Activated naive CD8-positive, alpha-beta T cell treated with anti-CD3 and anti-CD28 coated beads, Interleukin-2, amount 10 ng/mL, durations not matched to agents 7 days and 5 days (primary cell): ENCODE data around the gene TMEM151B. TPM values are rescaled to one million over a fixed set of nuclear protein-coding genes. Genes with fewer than 3 reads are reported as not detected.
A peak's percentile ranks its signal among the peaks of the same experiment; 100 is the strongest.
"Not testable (repeated sequence)": the region's sequence is repeated elsewhere in the genome, so short reads cannot be mapped to it uniquely, and the experiment has no call there.

Experiments used
- ATAC-seq: fragments of 150-1000 bp; cut with Tn5 transposase; one replicate; pipeline ENCODE4 v1.10.0; 2021; ENCODE audit warnings: low read depth, moderate library complexity
- POLR2A ChIA-PET: fragments of 350-600 bp; sonication (Branson Sonifier 250); formaldehyde crosslinking; loops from one replicate; lab custom pipeline; 2021; ENCODE audit warnings: antibody characterized with exemption; lab: Charles Lee
- DNase-seq: peaks from one replicate; pipeline ENCODE4 v3.0.0; 2021
- H3K27ac Mint-ChIP-seq: one replicate; pipeline ENCODE4 v1.8.0; 2022; ENCODE audit warnings: mild to moderate bottlenecking, mixed read lengths
- H3K27me3 Mint-ChIP-seq: one replicate; pipeline ENCODE4 v1.8.0; 2022; ENCODE audit warnings: mild to moderate bottlenecking, moderate library complexity, mixed read lengths
- H3K36me3 Mint-ChIP-seq: one replicate; pipeline ENCODE4 v1.8.0; 2021; ENCODE audit warnings: mild to moderate bottlenecking, mixed read lengths
- H3K4me1 Mint-ChIP-seq: one replicate; pipeline ENCODE4 v1.8.0; 2021; ENCODE audit warnings: mixed read lengths
- H3K4me3 Mint-ChIP-seq: one replicate; pipeline ENCODE4 v1.8.0; 2022; ENCODE audit warnings: mild to moderate bottlenecking, moderate library complexity, mixed read lengths
- H3K9me3 Mint-ChIP-seq: one replicate; pipeline ENCODE4 v1.8.0; 2021; ENCODE audit warnings: mixed read lengths
- total RNA-seq, 2 experiments: library from RNA; stranded (reverse); gene quantifications; one replicate each; pipeline ENCODE4 v1.2.3, GENCODE V29; 2021

Gene TMEM151B
- total RNA-seq, 2 experiments from 2014 or later, result not detected

GRCh38 chr6:44227148-44227793 is 43.0 kb upstream of the TMEM151B start:
- no peaks in the 10 kb centered on the region for H3K9me3 Mint-ChIP-seq
- H3K27me3 Mint-ChIP-seq, result no peaks in the 10 kb centered on the region
- peaks cover 29% of the 10 kb centered on the region for H3K4me1 Mint-ChIP-seq
- peaks cover 5% of the 10 kb centered on the region for H3K36me3 Mint-ChIP-seq
- no peak for DNase-seq
- peak overlapping the region; percentile 30 for H3K27ac Mint-ChIP-seq
- no peak overlapping the region for H3K4me3 Mint-ChIP-seq
- POLR2A ChIA-PET, result no interaction called here
- no peak for ATAC-seq

GRCh38 chr6:44228031-44228430 is 42.2 kb upstream of the TMEM151B start:
- H3K27ac Mint-ChIP-seq, result no peak overlapping the region
- peaks cover 24% of the 10 kb centered on the region for H3K4me1 Mint-ChIP-seq
- H3K4me3 Mint-ChIP-seq, result no peak overlapping the region
- POLR2A ChIA-PET, result interaction anchor here (1.1 kb wide), 1 partner anchor 28 kb away, joined by 3 read pairs; no protein-coding TSS in a partner anchor
- H3K36me3 Mint-ChIP-seq, result peaks cover 5% of the 10 kb centered on the region
- DNase-seq, result no peak
- no peaks in the 10 kb centered on the region for H3K27me3 Mint-ChIP-seq
- ATAC-seq, result no peak
- H3K9me3 Mint-ChIP-seq, result no peaks in the 10 kb centered on the region

GRCh38 chr6:44228433-44228832 is 41.8 kb upstream of the TMEM151B start:
- Mint-ChIP-seq H3K27me3 (no peaks in the 10 kb centered on the region), H3K9me3 (no peaks in the 10 kb centered on the region), H3K27ac (no peak overlapping the region), H3K4me3 (no peak overlapping the region), H3K36me3 (peaks cover 5% of the 10 kb centered on the region), H3K4me1 (peaks cover 23% of the 10 kb centered on the region)
- POLR2A ChIA-PET, result interaction anchor here (1.1 kb wide), 1 partner anchor 28 kb away, joined by 3 read pairs; no protein-coding TSS in a partner anchor
- DNase-seq, result no peak
- ATAC-seq, result no peak

- Mint-ChIP-seq H3K36me3 (peaks cover 5% of the 10 kb centered on the region), H3K27me3 (no peaks in the 10 kb centered on the region), H3K9me3 (no peaks in the 10 kb centered on the region), H3K4me3 (no peak overlapping the region), H3K4me1 (peaks cover 26% of the 10 kb centered on the region), H3K27ac (no peak overlapping the region)
- POLR2A ChIA-PET, result interaction anchor here (1.1 kb wide), 1 partner anchor 28 kb away, joined by 3 read pairs; no protein-coding TSS in a partner anchor
- ATAC-seq (no peak), DNase-seq (no peak)
Observed at GRCh38 chr6:44228836-44229235, 41.4 kb upstream of the TMEM151B start.

GRCh38 chr6:44229376-44230033 is 40.7 kb upstream of the TMEM151B start:
- Mint-ChIP-seq H3K27me3 (no peaks in the 10 kb centered on the region), H3K27ac (no peak overlapping the region), H3K9me3 (no peaks in the 10 kb centered on the region), H3K36me3 (peaks cover 5% of the 10 kb centered on the region), H3K4me3 (no peak overlapping the region), H3K4me1 (peaks cover 21% of the 10 kb centered on the region)
- DNase-seq (no peak), ATAC-seq (no peak)
- POLR2A ChIA-PET, result interaction anchor here (0.6 to 0.8 kb wide), 2 partner anchors 12 to 18 kb away, joined by 4 to 6 read pairs; partner anchors contain the start of gene HSP90AB1

GRCh38 chr6:44230034-44230675 is 40.1 kb upstream of the TMEM151B start:
- ATAC-seq (no peak), DNase-seq (no peak)
- H3K9me3 Mint-ChIP-seq, result no peaks in the 10 kb centered on the region
- no peak overlapping the region for H3K4me3 Mint-ChIP-seq
- no peak overlapping the region for H3K27ac Mint-ChIP-seq
- H3K36me3 Mint-ChIP-seq, result peaks cover 5% of the 10 kb centered on the region
- peaks cover 18% of the 10 kb centered on the region for H3K4me1 Mint-ChIP-seq
- no peaks in the 10 kb centered on the region for H3K27me3 Mint-ChIP-seq
- POLR2A ChIA-PET, result interaction anchor here (0.6 to 0.8 kb wide), 3 partner anchors 12 to 35 kb away, joined by 4 to 6 read pairs (median 4); partner anchors contain the start of gene HSP90AB1

GRCh38 chr6:44231426-44231825 is 38.8 kb upstream of the TMEM151B start:
- H3K27me3 Mint-ChIP-seq, DNase-seq, H3K9me3 Mint-ChIP-seq, H3K36me3 Mint-ChIP-seq, H3K27ac Mint-ChIP-seq, ATAC-seq, POLR2A ChIA-PET, H3K4me3 Mint-ChIP-seq: not testable (repeated sequence)
- H3K4me1 Mint-ChIP-seq, result peaks cover 12% of the 10 kb centered on the region

- ATAC-seq, result no peak
- Mint-ChIP-seq H3K27ac (peak overlapping the region; percentile 78), H3K9me3 (no peaks in the 10 kb centered on the region), H3K27me3 (no peaks in the 10 kb centered on the region), H3K4me3 (no peak overlapping the region), H3K4me1 (peaks cover 13% of the 10 kb centered on the region), H3K36me3 (peaks cover 5% of the 10 kb centered on the region)
- POLR2A ChIA-PET, result no interaction called here
- DNase-seq, result no peak
Observed at GRCh38 chr6:44232676-44233566, 37.3 kb upstream of the TMEM151B start.

GRCh38 chr6:44233567-44234100 is 36.6 kb upstream of the TMEM151B start:
- Mint-ChIP-seq H3K27me3 (no peaks in the 10 kb centered on the region), H3K36me3 (peaks cover 5% of the 10 kb centered on the region), H3K27ac (peak overlapping the region; percentile 78), H3K4me3 (no peak overlapping the region), H3K4me1 (peaks cover 16% of the 10 kb centered on the region), H3K9me3 (no peaks in the 10 kb centered on the region)
- DNase-seq, result no peak
- no peak for ATAC-seq
- POLR2A ChIA-PET, result interaction anchor here (0.7 to 2.1 kb wide), 3 partner anchors 9 to 14 kb away, joined by 5 to 14 read pairs (median 8); partner anchors contain the start of genes HSP90AB1 and SLC29A1

GRCh38 chr6:44234101-44235025 is 35.9 kb upstream of the TMEM151B start:
- DNase-seq (no peak), ATAC-seq (no peak)
- POLR2A ChIA-PET, result interaction anchor here (0.6 to 2.1 kb wide), 7 partner anchors 8 to 165 kb away, joined by 3 to 14 read pairs (median 4); partner anchors contain the start of genes HSP90AB1 and SLC29A1
- peaks cover 5% of the 10 kb centered on the region for H3K36me3 Mint-ChIP-seq
- H3K9me3 Mint-ChIP-seq, result no peaks in the 10 kb centered on the region
- H3K4me3 Mint-ChIP-seq, result no peak overlapping the region
- no peak overlapping the region for H3K27ac Mint-ChIP-seq
- H3K4me1 Mint-ChIP-seq, result peaks cover 16% of the 10 kb centered on the region
- no peaks in the 10 kb centered on the region for H3K27me3 Mint-ChIP-seq

- POLR2A ChIA-PET, result interaction anchor here (0.6 to 2.1 kb wide), 5 partner anchors 12 to 166 kb away, joined by 3 to 14 read pairs (median 4); partner anchors contain the start of gene HSP90AB1
- H3K27ac Mint-ChIP-seq, result no peak overlapping the region
- H3K9me3 Mint-ChIP-seq, result no peaks in the 10 kb centered on the region
- no peak overlapping the region for H3K4me3 Mint-ChIP-seq
- no peak for ATAC-seq
- H3K36me3 Mint-ChIP-seq, result peaks cover 5% of the 10 kb centered on the region
- H3K4me1 Mint-ChIP-seq, result peaks cover 16% of the 10 kb centered on the region
- DNase-seq, result no peak
- no peaks in the 10 kb centered on the region for H3K27me3 Mint-ChIP-seq
Observed at GRCh38 chr6:44235269-44235668, 35.0 kb upstream of the TMEM151B start.
